GM19025 (cell line): ENCODE results near the gene PRDM15.

Experiments used
- ATAC-seq: cut with Tn5 transposase; IDR thresholded peaks from one replicate; pipeline ENCODE4 v1.9.1; 2021; ENCODE audit warnings: mild to moderate bottlenecking, low read depth, moderate library complexity; ENCODE audit not compliant: unreplicated experiment

Gene PRDM15

DNA sequence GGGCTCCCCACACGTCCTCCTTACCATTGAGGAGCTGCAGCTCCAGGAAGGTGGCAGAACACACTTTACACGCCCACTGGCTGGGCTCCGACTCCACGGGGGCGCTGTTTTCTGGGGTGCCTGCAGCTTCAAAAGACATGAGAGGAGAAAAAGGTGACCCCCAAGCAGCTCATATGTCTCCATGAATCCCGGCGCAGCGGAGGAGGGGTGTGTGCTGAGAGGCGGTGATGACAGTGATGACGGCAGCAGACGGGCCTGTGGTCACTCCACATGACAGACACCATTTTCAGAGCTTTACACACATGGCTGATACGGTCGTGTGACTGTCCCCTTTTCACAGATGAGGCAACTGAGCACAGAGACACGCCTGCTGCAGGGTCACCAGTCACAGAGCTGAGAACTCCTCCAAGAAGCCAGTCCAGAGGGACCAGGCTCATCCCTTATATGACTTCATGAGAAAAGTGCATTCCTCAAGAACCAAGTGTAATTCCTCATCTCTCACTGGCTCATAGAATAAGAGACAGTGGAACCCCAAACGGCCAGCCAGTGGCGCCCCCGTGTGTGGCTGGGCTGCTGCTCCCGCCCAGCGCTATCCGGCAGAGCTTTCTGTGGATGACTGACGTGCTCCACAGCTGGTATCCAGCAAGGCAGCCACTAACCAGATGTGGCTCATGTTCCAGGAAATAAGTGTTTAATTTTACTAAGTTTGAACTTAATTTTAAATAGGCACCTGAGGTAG lies 31.9 kb downstream of the PRDM15 start:
- ATAC-seq, result no peak

DNA sequence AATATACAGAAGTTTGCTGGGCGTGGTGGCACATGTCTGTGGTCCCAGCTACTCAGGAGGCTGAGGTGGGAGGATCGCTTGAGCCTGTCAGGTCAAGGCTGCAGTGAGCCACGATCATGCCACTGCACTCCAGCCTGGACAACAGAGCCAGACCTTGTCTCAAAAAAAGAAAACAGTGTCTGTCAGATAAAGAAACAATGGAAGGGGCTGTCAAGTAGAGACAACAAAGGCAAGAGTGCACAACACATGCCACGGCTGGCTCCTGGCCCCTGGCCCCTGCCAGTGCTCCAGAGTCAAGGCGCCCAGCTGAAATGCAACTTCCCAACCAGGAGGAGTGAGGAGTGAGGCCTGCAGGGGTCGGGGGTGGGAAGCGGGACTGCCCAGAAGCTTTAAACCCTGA lies 32.6 kb downstream of the PRDM15 start:
- ATAC-seq, result no peak

DNA sequence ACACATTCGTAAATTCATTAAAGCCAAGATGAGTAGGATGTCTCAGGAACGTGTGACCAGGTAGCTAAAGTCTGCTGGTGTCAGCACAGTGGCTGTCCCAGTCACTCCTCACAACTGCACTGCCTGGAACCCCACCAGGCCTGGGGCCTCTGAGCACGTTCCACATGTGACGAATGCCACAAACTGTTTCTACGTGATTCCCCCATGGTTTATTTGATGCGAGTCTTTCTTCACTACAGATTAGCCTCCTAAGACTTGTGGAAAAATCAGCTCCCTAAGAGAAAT lies 33.2 kb downstream of the PRDM15 start:
- ATAC-seq, result no peak

DNA sequence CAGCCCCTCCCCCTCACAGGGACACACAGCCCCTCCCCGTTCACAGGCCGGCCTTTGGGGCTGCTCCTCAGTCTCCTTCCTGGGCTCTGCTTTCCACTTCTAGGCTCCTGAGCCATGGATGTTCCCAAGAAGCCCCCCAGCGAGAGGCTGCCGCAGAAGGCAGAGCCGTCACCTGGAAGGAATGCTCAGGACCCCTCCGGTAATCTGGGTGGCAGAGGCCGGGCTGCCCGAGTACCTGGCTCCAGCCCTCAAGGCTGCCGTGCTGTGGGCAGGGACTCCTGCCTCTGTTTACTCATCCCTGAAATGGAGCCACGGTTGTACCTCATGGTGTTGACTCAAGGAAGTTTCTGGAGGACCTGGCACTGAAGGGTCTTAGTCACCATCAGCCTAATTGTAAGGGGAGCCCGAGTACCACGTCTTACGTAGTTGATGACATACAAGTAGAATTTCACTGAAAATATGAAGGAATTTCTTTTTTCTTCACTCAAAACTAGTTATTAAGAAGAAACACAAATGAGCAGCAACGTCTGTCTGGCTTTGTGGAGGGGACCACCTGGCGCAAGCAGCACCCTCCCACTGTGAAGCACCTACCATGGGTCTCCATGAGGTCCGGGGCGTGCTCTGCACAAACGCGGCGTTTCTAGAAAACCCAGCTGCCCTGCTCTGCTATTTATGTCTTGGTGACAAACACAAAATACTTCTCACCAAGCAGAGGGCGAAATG lies 33.7 kb downstream of the PRDM15 start:
- no peak for ATAC-seq

DNA sequence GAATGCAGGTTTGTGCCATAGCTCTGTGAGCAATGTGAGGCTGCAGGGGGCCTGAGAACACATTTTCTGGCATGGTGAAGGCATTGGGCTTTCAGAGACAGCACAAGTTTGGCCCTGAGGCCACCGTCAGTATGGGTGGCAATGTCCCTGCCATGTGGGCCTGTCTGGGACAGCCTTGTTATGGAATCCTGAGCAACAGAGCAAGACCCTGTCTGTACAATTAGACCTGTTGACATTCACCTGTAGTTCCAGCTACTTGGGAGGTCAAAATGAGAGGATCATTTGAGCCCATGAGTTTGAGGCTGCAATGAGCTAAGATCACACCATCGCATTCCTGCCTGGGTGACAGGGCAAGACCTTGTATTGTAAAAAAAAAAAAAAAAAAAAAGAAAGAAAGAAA lies 35.6 kb downstream of the PRDM15 start:
- ATAC-seq, result no peak

DNA sequence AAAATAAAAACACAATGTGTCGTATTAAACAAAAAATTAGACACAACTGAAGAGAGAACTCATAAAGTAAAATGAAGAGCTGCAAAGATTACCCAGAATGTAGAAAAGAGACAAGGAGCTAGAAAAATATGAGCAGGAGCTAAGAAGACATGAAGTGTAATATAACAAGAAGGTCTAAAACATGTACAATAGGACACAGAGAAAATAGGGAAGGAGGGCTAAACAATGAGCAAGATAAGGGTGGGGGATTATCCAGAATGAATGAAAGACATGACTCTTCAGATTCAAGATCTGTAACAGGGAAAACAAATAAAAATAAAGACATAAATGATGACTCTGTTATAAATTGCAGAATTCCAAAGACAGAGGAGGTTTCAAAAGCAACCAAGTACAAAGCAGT lies 38.3 kb downstream of the PRDM15 start:
- ATAC-seq, result no peak

DNA sequence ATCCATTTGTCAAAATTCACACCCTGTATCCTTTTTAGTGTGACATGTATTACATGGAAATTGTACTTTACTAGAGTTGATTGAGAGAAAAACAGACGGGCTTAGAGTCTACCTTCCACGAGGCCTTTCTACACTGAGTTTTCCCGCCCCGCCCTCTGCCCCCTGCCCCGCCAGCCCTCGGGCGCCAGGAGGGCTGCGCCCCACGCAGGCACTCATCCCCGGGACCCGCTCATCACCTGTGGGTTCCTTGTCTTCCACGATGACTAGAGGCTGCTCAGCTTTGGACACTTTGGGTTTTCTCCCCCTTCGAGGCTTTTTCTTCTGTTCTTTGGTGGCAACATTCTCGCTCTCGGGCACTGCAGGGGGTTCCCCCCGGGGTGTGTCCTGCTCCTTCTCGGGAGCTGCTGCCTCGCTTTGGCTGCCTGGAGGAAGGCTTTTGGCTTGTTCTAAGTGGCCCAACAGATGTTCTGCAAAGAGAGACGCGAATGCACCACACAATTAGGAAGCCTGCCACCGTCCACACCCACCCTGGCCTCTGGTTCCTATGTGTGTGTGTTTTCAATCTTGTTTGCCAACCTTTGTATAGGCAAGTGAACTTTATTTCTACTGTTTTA lies 39.6 kb downstream of the PRDM15 start:
- ATAC-seq, result no peak

DNA sequence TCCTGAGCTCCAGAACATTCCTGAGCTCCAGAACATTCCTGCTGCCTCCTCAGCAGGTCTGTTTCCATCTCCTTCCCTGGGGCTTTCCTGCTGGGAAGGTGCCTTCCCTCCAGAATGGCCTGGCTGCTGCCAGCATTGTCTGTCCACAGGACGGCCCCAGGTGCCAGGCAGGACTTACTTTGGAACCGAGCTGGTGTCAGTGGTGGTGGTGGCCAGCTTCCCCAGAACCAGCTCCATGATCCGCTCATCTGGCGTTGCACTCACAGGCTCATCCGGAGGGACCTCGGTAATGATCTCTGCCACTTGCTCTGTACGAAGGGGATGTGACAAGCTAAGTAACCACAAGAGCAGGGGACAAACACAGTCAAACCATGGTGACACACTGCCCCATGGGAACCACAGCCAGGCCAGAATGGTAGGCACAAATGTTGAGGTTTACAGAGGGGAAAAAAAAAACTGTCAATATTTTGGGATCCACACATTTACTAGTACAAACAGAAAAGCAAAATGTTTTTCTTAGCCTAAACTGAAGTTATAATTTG lies 41.3 kb downstream of the PRDM15 start:
- no peak for ATAC-seq

DNA sequence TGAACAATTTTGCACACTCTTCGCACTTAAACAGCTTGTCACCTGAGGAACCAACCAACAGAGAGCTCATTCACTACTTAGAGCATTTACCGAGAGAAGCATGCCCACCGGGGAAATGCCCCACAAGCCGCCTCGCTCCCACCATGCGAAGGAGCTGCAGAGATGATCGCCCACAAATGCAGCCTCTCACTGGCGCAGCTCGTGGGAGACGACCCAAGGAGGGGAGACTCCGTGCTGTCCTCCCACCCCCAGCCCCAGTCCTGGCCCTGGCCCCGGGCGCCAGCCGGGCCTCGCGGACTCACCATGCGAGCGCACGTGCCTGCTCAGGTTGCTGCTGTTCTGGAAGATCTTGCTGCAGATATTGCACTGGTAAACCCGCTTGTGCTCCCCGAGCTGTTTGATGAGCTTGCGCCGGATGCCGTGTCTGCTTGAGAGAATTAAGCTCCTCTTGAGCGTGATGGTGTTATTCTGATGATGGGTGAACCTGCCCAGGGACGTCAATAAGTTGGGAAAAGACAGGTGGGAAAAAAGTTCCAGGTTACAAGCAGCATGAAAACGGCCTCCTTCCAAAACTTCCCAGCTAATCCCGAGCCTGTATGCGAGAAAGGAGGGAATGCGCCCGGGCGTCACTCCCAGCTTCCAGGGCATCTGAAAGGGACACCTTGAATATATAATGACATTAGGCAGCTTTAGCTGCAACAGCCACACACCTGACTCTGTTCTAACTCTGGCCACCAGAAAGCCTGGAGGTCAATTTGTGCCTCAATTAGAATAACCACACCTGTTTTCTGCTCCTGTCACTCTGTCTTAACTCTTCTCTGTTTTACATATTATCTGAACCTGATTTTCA lies 42.8 kb downstream of the PRDM15 start:
- ATAC-seq, result no peak

DNA sequence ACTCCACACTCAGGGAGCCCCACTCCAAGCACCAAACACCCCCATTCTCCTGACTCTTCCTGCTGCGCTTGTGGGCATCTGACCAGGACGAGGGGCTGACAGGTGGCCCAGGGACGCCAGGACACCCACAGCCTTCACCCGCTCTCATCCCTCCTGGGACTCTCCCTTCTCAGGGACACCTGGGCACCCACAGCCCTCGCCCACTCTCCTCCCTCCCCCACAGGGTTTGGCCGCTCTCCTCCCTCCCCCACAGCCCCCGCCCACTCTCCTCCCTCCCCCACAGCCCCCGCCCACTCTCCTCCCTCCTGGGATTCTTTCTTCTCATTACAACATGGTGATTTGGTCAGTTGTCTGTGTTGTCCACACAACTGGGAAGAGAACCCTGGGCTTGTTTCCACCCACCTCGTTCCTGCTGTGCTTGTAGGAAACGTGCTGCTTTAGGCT lies 43.4 kb downstream of the PRDM15 start:
- no peak for ATAC-seq

DNA sequence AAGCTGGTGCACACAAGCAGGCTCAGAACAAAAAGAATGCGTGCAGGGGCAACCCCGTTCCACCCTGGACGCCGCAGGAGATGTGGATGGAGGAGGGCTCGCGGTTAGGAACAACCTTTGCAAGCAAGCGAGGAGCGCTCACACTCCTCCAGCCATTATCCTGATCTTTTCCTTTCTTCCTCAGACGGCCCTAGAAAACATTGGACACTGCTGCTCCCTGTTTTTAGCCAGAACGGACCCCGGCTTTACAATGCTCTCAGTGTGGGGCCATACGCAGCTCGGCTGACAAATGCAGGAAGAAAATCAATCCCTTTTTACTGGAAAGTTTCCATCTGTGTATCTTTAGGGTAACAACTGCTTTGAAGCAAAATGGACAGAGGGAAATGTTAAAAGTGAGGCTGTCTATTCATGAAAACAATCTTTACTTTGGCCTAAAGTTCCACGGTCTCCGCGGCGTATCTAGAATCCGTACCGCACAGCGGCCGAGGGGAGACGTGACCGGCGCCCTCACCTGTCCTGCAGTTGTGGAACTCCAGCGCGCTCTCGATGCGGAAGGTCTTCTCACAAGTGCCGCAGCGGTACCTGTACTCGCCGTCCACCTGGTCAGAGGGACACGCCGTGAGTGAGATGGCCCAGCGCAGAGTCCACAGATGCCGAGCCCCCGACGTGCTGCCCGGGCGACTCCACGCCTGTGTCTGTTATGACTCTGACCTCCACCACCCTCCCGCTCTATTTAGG lies 44.0 kb downstream of the PRDM15 start:
- no peak for ATAC-seq

DNA sequence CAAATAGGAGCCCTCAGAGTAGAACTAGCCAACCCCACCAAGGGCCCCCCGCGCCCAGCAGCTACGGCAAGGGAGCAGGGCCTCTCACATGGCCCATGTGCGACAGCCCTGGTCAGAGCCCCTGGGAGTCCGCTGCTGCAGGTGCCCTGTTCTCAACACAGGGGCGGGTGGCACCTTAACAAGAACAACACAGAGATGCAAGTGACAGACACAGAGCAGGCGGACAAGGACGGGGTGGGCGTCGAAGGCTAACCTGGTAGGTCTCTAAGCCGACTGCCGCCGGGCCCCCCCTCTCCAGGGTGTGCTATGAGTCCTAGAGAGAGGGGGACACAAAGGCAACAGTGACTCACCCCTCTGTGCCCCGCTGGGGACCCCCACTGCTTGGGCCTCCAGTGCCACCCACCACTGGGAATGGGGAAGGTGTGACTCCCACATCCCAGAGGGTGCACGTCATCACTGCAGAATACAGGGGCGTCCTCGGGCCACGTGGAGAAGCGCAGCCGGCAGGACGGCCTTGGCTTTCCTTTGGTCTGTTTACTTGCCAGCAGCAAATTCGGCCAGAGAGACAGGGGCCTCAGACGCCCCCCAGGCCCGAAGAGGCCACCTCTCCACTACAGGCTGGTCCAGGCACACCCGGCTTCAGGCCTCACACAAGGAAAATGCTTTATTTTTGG lies 44.8 kb downstream of the PRDM15 start:
- ATAC-seq, result no peak

DNA sequence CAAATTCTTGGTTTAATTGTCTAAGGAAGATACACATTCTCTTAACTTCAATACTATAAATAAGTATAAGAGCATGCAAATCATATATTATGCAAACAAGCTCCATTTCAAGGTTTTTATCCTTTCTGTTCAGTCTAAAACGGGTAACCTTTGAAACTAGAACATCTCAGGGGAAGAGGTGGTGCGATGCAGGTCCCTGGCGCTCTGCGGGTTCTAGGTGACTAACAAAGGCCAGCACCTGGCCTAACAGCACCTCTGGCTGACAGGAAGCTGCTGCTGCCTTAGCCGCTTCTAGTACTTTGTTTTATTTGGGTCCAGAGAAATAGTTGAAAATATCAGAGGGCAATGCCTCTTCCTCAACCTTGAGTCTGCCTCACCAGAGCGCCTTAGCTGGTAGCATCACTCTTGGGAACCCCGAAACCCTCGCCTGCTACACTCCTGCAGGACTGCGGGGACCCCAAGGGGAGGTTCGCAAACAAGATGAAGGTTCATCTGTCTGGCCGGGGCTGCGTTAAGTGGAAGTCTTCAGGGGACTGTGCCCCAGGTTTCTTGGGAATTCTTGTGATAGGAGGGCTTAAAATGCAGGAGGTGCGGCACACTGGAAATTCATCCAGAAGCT lies 45.5 kb downstream of the PRDM15 start:
- ATAC-seq, result peak; percentile 65

DNA sequence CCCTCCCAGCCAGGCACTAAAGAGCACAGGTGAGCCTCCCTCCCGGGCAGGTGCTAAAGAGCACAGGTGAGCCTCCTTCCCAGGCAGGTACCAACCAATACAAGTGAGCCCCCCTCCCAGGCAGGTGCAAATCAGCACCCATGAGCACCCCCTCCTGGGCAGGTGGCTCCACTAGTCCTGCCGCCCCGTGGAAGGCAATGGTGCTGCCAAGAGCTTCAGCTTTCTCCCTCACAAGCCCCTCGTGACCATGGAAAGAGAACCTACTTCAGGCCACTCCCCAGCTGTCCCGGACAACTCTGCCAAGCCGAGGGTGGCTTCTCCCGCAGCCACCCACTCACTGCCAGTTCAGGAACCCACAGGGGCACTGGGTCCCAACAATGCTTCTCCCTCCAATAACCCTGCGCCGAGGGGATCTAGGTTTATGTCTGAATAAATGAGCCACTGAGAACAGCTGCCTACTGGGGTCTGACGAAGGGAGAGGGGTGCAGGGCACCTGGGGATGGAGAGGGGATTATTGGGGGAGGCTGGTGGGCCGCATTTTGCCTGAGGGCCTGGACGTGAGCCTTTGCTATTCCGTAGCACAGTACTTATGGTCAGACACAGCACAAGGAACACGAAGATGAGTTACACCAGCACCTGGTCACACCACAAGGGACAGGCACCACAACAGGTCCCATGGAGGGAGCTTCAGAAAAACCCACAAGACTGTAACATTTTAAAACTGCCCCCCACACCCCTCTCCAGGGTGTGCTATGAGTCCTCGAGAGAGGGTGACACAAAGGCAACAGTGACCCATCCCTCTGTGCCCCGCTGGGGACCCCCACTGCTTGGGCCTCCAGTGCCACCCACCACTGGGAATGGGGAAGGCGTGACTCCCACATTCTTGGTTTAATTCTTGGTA lies 46.3 kb downstream of the PRDM15 start:
- ATAC-seq, result peak; percentile 60

DNA sequence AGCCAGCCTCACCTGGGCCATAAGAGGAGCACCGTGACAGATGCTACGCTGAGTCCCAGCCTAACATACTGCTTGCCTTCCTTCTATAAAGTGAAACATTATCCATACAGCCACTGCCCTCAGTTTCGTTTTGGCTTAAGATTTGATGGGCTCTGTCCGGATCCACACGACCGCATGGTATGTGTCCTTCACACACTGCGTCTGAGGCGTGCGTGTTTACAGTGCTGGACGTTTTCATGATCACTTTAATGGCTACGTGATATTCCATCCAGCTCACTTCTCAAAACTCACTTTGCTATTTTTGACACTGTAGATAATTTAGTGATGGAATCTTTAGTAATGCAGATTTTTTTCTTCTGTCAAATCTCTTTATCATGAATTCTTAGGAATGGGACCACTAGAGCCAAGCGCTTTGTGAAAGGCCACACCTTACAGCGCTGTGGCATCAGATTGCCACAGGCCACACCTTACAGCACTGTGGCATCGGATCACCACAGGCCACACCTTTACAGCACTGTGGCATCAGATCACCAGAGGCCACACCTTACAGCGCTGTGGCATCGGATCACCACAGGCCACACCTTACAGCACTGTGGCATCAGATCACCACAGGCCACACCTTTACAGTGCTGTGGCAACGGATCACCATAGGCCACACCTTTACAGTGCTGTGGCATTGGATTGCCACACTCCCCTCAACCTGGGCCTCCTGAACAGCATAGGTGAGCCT lies 47.1 kb downstream of the PRDM15 start:
- no peak for ATAC-seq

DNA sequence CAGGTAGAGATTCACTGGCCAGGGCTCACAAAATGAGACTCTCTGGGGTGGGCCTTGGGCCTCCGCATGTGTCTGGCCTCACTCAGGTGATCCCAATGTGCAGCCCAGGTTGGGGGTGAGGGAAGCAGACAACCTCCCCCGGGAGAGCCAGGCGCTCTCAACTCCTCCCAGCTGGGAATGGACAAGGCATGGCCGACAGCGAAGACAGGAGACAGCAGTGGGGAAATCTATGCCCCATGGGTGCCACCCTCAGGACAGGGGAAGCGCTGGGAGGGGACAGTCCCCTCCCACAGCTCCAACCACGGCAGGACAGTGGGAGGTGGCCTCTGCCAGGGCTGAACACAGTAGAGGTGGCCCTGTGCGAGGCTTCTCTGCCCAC lies 47.7 kb downstream of the PRDM15 start:
- no peak for ATAC-seq

DNA sequence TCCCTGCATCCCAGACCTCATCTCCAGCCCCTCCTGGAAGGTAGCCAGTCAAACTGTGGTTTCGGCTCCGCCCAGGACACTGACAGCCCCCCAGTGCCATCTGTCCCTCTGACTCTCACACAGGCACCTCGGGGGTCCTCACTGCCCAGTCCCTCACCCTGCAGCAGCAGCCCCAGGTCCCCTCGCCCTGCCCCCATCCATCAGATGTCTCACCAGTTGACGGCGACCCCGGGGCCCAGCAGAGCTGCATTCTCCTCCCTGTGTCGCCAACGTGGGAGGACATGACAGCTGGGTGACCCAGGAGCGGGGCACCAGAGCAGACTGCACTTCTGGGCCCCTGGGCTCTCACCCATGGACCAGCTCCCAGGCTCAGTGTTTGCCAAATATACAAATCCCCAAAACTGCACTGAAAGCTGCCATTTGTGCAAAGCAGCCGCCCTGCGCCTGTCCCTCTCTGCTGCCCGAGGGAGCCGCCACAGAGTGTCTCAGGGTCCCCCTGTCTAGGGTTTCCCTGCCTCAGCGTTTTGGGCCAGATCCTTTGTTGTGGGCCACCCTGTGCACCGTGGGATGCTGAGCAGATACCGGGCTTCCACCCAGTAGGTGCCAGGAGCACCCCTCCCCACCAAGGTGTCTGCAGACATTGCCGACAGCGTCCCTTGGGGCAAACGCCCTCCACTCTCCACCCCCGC lies 48.2 kb downstream of the PRDM15 start:
- ATAC-seq, result no peak
